ENCODE results near the gene TSPAN7.

GRCh38 chrX:38516196-38516774, 45.1 kb upstream of the TSPAN7 start:
- TF ChIP-seq JUN (IDR thresholded peaks at IDR 0.05; ENCODE audit: borderline replicate concordance, low read depth, low read length) (no peak), JUN (CRISPR knock-in tag; IDR thresholded peaks at IDR 0.05; ENCODE audit: borderline replicate concordance) (no peak), EZH2 (IDR thresholded peaks at IDR 0.05; ENCODE audit: borderline replicate concordance, low read depth, low read length) (no peak), ZNF121 (CRISPR knock-in tag; conservative IDR thresholded peaks at IDR 0.05) (no peak), RAD21 (CRISPR knock-in tag; conservative IDR thresholded peaks at IDR 0.05 in 1 of 2, IDR thresholded peaks at IDR 0.05 in 1 of 2) (no peak), CTCF (IDR thresholded peaks at IDR 0.05 in 2 of 3, conservative IDR thresholded peaks at IDR 0.05 in 1 of 3; ENCODE audit: insufficient read depth in 2 of 3, low read depth in 1 of 3, low read length in 3 of 3) (no peak), TCF7 (IDR thresholded peaks at IDR 0.05; ENCODE audit: borderline replicate concordance) (no peak), E2F1 (CRISPR knock-in tag; IDR thresholded peaks at IDR 0.05) (no peak), KLF16 (IDR thresholded peaks at IDR 0.05) (no peak), TAF1 (IDR thresholded peaks at IDR 0.05; ENCODE audit: control insufficient read depth, extremely low read depth, insufficient read depth, low read length, severe bottlenecking) (no peak), SIX5 (IDR thresholded peaks at IDR 0.05; ENCODE audit: borderline replicate concordance in 1 of 2, insufficient read depth in 1 of 2, low read depth in 1 of 2, low read length in 2 of 2) (no peak), RNF2 (IDR thresholded peaks at IDR 0.05) (no peak), EP300 (IDR thresholded peaks at IDR 0.05; ENCODE audit: low read length) (no peak)
